NCI-H2107 treated with DMSO at 0.1 percent for 48 hours (cell line): ENCODE data around the gene RPUSD3.
"Not testable (repeated sequence)": the region's sequence is repeated elsewhere in the genome, so short reads cannot be mapped to it uniquely, and the experiment has no call there.

ENCODE experiments used
- DNase-seq: peaks from one replicate; lab custom pipeline; 2025; ENCODE audit not compliant: unreplicated experiment; lab: John Stamatoyannopoulos, UW

Gene RPUSD3, protein sequence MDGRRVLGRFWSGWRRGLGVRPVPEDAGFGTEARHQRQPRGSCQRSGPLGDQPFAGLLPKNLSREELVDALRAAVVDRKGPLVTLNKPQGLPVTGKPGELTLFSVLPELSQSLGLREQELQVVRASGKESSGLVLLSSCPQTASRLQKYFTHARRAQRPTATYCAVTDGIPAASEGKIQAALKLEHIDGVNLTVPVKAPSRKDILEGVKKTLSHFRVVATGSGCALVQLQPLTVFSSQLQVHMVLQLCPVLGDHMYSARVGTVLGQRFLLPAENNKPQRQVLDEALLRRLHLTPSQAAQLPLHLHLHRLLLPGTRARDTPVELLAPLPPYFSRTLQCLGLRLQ

DNA sequence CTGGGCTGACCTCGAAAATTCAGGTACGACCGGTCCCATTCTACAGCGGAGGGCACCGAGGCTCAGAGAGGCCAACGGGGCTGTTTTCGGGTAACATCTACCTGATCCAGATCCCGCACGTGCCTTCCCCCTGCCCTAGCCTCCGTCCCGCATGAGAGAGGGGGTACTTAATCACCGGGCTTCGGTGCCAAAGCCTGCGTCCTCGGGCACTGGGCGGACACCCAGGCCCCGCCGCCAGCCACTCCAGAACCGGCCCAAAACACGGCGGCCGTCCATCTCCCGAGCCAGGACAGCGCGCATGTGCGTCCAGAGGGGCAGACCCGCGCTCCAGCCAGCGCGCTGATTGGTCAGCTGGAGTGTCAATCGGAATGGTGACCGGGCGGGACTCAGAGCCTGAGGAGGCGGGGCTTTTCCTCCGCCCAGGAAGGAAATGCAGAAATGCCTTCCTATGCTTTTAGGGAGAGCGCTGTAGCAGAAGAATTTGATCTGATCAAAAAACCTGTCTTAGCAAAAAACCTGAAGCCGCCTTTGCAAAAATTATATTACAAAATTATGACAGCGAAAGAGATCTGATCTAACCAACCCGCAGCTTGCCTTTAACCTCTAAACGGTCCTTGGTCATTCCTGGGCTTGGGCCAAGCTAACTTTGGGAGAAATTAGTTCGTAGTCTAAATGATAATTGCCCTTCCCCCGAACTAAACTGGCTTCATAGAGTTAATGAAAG, at the start of gene RPUSD3:
TSS of gene RPUSD3 (minus strand) at position 294 of the 724 bp plus-strand sequence. CDS start at position 276, 18 bp downstream.
- DNase-seq, result peak; percentile 61

DNA sequence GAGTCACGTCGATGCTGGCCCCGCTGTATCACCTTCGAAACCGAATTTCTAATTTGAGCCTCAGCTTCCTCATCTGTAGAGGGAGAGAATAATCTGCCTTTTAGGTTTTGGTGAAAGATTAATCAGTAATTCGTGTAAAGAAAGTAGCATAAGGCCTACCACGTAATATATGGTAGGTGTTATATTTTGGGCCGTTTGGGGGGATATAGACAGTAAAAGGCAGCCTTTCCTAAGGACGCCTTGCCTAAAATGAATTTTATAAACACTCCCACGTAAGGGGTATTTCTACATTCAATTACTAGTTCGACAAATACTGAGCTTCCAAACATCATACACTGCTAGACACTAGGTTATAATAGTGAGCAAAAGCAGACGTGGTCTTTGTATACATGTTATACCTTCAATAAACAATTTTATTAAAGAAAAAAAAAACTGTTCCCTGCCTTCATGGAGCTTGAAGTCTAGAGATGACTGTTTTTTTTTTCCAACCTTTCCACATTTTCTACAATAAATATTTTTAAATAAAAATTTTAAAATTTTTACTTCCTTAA, 47.3 kb upstream of the RPUSD3 start:
- no peak for DNase-seq

DNA sequence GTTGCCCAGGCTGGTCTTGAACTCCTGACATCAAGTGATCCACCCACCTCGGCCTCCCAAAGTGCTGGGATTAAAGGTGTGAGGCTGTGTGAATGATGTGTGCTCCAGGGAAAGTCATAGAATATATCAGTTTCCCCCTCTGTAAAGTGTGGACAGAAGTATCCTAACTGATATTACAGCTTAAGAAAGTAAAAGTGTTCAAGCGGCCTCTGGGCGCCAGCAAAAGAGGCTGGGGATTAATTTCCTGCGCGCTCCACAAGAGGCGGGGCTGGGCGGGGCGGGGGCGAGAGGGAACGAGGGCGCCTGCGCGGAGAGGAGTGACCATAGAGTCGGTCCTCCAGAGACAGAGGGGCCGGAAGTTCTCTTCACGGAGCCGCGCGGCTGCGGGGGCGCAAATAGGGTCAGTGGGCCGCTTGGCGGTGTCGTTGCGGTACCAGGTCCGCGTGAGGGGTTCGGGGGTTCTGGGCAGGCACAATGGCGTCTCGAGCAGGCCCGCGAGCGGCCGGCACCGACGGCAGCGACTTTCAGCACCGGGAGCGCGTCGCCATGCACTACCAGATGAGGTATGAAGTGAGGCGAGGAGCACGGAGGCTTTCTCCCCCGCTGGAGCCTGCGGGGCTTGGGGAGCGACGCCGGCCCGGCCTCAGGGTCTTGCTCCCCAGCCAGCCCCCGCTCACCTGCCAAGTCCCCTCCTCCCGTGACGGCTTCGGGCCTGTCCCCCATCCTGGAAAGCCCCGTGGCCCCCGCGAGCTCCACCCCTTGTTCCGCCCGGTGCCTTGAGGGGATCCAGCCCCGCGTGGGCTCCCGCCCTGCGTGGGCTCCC, 46.7 kb upstream of the RPUSD3 start, which contains the start of gene JAGN1:
TSS of gene JAGN1 (plus strand) at position 362 of the 823 bp plus-strand sequence. CDS start at position 475, 113 bp downstream.
- peak; percentile 56 for DNase-seq

DNA sequence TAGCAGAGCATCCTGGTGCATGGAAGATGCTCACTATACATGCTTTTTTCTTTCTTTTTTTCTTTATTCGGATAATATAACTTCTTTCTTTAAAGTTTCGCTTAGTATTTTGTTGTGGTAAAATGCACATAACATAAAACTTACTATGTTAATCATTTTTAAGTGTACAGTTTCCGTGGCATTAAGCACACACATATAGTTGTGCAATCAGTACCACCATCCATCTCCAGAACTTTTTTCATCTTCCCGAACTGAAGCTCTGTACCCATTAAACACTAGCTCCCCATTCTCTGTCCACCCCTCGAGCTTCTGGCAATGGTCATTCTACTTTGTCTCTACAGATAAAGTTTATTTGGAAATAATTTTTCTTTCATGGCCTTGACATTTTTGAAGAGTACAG, 45.6 kb upstream of the RPUSD3 start:
- no peak for DNase-seq

DNA sequence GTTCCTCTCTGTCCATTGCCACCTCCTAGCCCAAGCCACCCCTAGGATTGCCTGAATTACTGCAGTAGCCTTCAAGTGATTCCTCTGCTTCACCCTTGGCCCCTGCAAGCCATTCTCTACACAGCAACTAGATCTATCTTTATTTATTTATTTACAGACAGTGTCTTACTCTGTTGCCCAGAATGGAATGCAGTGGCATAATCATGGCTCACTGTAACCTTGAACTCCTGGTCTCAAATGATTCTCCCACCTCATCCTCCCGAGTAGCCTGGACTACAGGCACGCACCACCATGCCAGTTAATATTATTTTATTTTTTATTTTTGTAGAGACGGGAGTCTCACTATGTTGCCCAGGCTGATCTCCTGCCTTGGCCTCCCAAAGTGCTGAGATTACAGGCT, 44.7 kb upstream of the RPUSD3 start:
- no peak for DNase-seq

DNA sequence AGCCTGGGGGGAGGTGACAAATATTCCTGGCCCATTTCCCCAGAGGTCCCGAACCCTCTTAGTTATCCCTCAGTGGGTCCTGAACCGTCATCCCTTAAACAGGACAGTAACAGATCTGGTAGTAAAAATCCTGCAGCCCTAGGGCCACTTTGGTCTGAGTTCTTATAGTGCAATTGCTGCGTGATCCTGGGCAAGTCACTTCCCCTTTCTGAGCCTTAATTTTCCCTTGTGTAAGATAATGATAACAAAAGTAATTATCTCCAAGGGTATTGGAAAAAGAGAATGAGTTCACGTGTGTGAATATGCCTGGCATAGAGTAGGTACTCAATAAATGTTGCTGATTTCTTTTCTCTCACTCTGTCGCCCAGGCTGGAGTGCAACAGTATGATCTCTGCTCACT, 43.7 kb upstream of the RPUSD3 start:
- no peak for DNase-seq

DNA sequence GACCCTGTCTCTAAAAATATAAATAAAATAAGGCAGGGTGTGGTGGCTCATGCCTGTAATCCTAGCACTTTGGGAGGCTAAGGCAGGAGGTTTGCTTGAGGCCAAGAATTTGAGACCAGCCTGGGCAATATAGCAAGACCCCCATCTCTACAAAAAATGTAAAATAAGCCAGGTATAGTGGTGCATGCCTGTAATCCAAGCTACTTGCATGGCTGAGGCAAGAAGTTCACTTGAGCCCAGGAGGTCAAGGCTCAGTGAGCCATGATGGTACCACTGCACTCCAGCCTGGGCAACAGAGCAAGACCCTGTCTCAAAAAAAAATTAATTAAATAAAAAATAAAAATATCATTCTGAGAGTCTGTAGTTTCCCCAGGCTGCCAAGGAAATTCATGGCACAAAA, 42.5 kb upstream of the RPUSD3 start:
- DNase-seq, result no peak

DNA sequence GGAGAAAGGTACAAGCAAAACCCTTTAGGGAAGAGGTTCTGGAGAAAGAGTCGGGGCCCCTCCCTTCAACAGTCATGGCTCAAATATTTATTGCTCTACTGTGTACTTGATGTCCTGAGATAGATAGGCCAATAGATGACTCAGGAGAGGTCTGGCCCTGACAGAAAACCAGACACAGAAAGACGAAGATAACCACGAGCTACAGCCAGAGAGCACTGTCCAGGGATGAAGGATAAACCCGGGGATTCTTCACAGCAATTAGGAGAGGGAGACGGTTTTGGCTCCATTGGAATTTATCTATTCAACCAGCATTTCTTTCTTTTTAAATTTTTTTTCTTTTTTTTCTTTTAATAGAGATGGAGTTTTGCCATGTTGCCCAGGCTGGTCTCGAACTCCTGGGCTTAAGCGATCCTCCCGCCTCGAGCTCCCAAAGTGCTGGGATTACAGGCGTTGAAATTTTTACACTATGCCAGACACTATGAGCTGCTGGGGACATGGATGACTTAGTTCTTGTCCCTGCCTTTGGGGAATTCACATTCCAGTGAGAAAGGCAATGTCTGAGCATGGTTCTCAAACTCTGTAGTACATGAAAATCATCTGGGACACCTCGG, 40.9 kb upstream of the RPUSD3 start:
- no peak for DNase-seq

DNA sequence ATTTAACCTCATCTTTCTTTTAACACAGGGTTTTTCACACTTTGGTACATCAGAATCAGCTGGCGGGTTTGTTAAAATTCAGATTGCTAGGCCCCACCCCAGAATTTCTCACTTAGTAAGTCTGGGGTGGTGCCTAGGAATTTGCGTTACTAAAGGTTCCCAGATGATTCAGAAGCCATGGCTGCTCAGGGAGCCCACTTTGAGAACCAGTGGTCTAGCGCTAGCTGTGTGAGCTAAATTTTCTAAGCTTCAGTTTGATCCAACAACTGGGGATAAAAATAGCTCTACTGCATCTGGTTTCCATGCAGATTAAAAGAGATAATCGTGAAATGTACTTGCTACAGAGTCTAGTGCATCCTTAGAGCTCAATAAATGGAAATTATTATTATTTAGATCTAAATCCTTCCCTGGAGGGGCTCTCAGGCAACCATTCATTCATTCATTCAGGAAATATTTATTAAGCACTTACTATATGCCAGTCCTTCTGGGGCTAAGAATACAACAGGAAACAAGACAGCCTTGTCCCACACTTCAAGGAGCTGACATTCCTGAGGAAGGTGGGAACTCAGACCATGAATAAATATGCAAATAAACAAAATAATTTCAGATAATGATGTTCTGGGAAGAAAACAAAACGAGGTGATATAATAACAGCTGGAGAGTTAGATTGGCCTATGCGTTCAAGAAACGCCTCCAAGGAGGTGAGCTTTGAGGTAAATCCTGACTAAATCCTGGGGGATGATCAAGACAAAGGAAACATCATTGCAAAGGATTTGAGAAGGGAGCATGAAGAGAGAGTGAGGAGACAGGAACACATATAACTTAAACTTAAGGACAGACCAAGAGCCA, 40.1 kb upstream of the RPUSD3 start:
- DNase-seq, result no peak

DNA sequence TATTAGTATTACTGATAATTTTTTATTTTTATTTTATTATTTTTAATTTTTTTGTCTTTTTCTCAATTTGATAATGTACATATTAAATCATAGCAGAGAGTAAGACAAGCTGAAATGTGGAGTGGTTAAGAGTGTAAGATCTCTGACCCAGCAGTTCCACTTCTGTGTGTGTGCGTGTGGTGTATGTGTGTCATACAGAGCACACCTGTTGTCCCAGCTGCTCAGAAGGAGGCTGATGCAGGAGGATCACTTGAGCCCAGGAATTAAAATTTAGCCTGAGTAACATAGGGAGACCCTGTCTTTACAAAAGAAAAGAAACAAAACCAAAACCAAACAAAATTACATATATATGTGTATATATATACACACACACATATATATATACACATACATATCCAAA, 37.6 kb upstream of the RPUSD3 start:
- no peak for DNase-seq

DNA sequence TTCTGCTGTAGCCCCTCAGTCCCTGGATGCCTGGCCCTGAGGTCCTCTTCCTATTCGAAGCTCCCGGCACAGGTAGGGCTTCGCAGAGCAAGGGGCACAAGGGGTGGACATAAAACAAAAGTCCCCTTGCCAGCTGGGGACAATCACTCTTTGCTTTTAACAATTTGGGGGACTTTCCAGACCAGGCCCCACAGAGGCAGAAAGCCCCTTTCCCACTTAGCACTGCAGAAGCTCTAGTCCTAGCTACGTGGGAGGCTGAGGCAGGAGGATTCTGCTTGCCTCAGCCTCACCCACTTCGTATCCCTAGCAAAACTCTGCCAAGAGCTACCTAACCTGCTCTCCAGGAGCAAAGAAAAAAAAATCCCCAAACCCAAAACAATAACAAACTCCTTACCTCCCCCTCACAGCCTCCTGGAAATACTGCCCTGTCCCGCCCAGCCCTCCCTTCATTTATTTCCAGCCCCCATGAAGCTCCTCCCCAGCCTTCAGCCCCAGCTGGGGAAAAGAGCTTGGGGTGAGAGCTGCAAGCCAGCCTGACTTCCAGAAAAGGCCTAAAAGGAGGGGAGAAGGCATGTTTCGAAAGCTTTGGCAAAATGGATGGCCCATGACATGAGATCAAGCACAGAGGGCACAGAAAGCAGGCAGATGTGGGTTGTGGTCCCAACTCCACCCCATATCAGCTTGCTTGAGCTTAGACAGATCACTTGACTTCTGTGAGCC, 36.2 kb upstream of the RPUSD3 start, which contains the start of gene CIDEC:
TSS of gene CIDEC (minus strand) at position 424 of the 720 bp plus-strand sequence. CDS start 1,767 bp downstream, outside the sequence.
- DNase-seq, result no peak

DNA sequence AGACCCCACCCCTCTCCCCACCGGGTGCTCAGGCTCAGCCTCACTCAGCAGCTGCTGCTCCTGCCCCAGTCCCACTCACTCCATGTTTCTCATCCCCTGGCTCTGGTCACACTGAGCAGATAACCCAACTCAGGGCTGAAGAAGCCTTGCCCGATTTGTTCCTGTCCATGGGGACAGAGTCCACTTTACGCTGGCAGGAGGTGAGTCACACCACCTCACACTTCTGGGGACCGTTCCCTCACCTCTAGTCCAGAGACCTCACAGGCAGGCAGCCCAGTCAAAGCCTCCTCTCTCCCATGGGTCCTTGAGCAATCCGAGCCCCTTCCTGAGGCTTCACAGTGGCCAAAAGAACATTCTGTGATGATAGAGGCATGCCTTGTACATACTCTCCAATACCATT, 34.9 kb upstream of the RPUSD3 start:
- DNase-seq, result no peak

DNA sequence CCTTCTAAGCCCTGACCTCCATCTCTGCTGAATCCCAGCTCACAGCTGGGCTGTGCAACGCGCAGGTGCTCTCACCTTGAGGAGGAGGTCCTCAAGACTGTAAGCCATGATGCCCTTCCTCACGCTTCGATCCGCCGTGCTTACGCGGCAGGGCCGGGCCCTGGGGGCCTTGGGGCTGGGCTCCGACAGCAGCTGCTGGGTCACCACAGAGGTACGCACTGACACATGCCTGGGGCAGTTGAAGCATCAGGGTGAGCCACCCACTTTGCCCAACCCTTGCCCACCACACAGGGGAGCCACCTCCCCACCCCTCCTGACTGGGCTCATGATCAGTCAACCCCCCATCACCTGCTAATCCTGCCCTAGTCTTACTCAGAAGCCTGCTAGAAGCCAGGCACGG, 33.2 kb upstream of the RPUSD3 start:
- no peak for DNase-seq

DNA sequence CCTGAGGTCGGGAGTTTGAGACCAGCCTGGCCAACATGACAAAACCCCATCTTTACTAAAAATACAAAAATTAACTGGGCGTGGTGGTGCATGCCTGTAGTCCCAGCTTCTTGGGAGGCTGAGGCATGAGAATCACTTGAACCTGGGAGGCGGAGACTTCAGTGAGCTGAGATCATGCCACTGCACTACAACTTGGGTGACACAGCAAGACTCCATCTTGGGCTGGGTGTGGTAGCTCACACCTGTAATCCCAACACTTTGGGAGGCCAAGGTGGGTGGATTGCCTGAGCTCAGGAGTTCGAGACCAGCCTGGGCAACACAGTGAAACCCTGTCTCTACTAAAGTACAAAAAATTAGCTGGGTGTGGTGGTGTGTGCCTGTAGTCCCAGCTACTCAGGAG, 32.4 kb upstream of the RPUSD3 start:
- DNase-seq, result not testable (repeated sequence)

DNA sequence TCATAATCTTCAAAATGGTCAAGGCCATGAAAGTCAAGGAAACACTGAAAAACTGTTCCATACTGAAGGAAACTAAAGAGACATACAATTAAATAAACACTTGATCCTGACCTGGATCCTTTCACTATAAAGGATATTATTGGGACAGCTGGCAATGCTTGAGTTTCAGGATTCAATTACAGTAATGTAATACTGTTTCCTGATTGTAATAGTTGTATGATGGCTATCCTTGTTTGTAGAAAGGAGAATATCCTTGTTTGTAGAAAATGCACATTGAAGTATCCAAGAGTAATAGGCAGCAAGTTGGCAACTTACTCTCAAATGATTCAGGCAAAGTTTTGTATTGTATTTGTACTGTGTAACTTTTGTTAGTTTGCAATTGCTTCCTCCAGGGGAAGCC, 31.6 kb upstream of the RPUSD3 start:
- DNase-seq, result peak; percentile 43

DNA sequence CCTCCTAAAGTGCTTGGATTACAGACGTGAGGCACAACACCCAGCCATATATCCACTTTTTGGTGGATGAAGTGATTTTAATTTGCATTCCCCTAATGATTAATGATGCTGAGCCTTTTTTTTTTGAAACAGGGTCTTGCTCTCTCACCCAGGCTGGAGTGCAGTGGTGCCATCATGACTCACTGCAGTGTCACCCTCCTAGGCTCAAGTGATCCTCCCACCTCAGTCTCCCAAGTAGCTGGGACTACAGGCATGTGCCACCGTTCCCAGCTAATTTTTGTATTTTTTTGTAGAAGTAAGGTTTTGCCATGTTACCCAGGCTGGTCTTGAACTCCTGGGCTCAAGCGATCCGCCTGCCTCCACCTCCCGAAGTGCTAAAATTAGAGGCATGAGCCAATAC, 28.3 kb upstream of the RPUSD3 start:
- not testable (repeated sequence) for DNase-seq

DNA sequence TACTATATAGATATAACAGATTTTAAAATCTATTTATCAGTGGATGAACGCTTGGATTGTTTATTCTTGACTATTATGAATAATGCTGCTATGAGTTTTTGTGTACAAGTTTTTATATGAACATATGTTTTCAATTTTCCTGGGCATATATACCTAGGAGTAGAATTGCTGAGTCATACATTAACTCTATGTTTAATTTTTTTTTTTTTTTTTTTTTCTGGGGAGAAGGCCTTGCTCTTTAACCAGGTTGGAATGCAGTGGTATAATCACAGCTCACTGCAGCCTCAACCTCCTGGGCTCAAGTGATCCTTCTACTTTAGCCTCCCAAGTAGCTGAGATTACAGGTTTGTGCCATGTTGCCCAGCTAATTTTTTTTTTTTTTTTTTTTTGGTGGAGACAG, 27.2 kb upstream of the RPUSD3 start:
- no peak for DNase-seq

DNA sequence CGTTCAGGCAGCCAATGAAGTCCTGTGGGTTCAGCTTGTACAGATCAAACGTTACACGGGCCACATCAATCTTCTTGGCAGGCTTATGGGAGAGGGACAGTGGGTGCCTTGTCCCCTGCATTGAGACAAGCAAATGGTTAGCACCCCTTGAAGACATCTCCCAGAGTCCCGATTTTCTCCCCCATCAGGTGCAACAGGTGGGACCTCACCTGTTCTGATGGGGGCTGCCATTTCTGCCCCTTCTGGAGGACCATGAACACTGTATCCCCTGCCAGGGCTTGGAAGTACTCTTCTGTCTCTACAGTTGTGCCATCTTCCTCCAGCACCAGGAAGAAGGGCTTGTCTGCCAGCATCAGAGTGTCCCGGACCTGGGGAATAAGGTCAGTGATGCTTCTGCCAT, 26.1 kb upstream of the RPUSD3 start:
- no peak for DNase-seq

DNA sequence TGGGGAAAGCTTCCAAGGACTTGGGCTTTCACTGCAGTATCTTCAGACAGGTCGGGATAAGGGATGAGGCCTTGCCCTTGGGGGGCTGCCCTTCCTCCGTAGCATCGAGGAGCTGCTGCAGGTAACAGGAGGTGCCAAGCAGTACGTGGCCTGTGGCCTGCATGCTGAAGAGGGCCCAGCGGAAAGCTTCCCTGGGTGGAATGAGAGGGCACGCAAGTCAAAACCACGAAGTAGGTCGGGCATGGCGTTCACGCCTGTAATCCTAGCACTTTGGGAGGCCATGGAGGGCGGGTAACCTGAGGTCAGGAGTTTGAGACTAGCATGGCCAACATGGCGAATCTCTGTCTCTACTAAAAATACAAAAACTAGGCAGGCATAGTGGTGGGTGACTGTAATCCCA, 23.3 kb upstream of the RPUSD3 start:
- DNase-seq, result no peak
